Skin of body (tissue), 2 donors: ENCODE measurements around the gene PPM1N. TPM values are rescaled to one million over a fixed set of nuclear protein-coding genes. Genes with fewer than 3 reads are reported as not detected.

Experiments
- DNase-seq: peaks from one replicate; lab custom pipeline; 2025; lab: John Stamatoyannopoulos, UW
- total RNA-seq: library from RNA; depleted of rRNA; stranded (reverse); fragments of >200 nt; gene quantifications from one replicate; pipeline ENCODE4 v1.2.3, GENCODE V29; 2014

PPM1N gene
- total RNA-seq, 1 donor from 2014 or later = 1.7 TPM

- no peak for DNase-seq
These were observed 9.5 kb upstream of the PPM1N start for GRCh38 chr19:45488708-45489107.

- no peak for DNase-seq
These were observed 8.9 kb upstream of the PPM1N start for GRCh38 chr19:45489216-45489855.

- no peak for DNase-seq
These were observed 6.1 kb upstream of the PPM1N start for GRCh38 chr19:45492137-45492626.

- peak; percentile 30 for DNase-seq
These were observed 5.4 kb upstream of the PPM1N start for GRCh38 chr19:45492627-45493470.

- DNase-seq = no peak
These were observed 3.9 kb upstream of the PPM1N start for GRCh38 chr19:45494261-45494916.

GRCh38 chr19:45495178-45495577 is 3.1 kb upstream of the PPM1N start:
- no peak for DNase-seq

- no peak for DNase-seq
These were observed 1.8 kb upstream of the PPM1N start for GRCh38 chr19:45496349-45496953.

- no peak for DNase-seq
These were observed 452 bp upstream of the PPM1N start for GRCh38 chr19:45497791-45498190.

GRCh38 chr19:45499196-45500180 is 1.2 kb downstream of the PPM1N start:
- no peak for DNase-seq

GRCh38 chr19:45500918-45501729 is 2.9 kb downstream of the PPM1N start:
- no peak for DNase-seq

- no peak for DNase-seq
These were observed 3.4 kb downstream of the PPM1N start for GRCh38 chr19:45501730-45502014.

GRCh38 chr19:45502111-45502510 is 3.9 kb downstream of the PPM1N start:
- no peak for DNase-seq

- no peak for DNase-seq
These were observed 5.7 kb downstream of the PPM1N start for GRCh38 chr19:45503909-45504308.

GRCh38 chr19:45505151-45505995 is 7.1 kb downstream of the PPM1N start:
- no peak for DNase-seq

- DNase-seq = no peak
These were observed 7.7 kb downstream of the PPM1N start for GRCh38 chr19:45505996-45506245.

GRCh38 chr19:45506246-45506988 is 8.2 kb downstream of the PPM1N start:
- peak; percentile 71 for DNase-seq

- peak; percentile 82 for DNase-seq
These were observed 9.0 kb downstream of the PPM1N start, which contains the start of gene VASP for GRCh38 chr19:45506989-45507871. Gene VASP, plus strand, starts transcription at chr19:45507479. Its CDS starts 293 bp downstream, at chr19:45507772.
